Loucy (cell line): ENCODE data around the gene MYL3.

ENCODE experiments used
- H2AFZ ChIP-seq: fragments of 200-600 bp; sonication (generic); 2 replicates; pipeline ENCODE4 v1.6.0; 2016; ENCODE audit warnings: antibody characterized with exemption, mild to moderate bottlenecking, low read length, moderate library complexity
- H3F3A ChIP-seq: fragments of 200-600 bp; 2 replicates; pipeline ENCODE4 v1.6.0; 2016; ENCODE audit warnings: antibody characterized with exemption, low read depth, mild to moderate bottlenecking
- H3K27me3 ChIP-seq: fragments of 200-600 bp; sonication (generic); 2 replicates; pipeline ENCODE4 v1.6.1; 2014; ENCODE audit warnings: low read length, mild to moderate bottlenecking; ENCODE audit not compliant: insufficient read depth, poor library complexity, severe bottlenecking
- H3K36me3 ChIP-seq: fragments of 200-600 bp; sonication (generic); 2 replicates; pipeline ENCODE4 v1.6.1; 2016; ENCODE audit warnings: low read length; ENCODE audit not compliant: insufficient read depth
- H3K4me1 ChIP-seq: fragments of 200-600 bp; sonication (generic); 2 replicates; pipeline ENCODE4 v1.5.1; 2014; ENCODE audit warnings: low read length, mild to moderate bottlenecking; ENCODE audit not compliant: insufficient read depth, poor library complexity, severe bottlenecking
- H3K4me2 ChIP-seq: fragments of 200-600 bp; sonication (generic); 2 replicates; pipeline ENCODE4 v1.6.0; 2014; ENCODE audit warnings: antibody characterized with exemption, low read length, low read depth, mild to moderate bottlenecking; ENCODE audit not compliant: poor library complexity, severe bottlenecking
- H3K4me3 ChIP-seq: fragments of 200-600 bp; sonication (generic); 2 replicates; pipeline ENCODE4 v1.5.1; 2014; ENCODE audit warnings: low read length, mild to moderate bottlenecking, mixed read lengths; ENCODE audit not compliant: poor library complexity, severe bottlenecking
- H3K79me2 ChIP-seq: fragments of 200-600 bp; sonication (generic); 2 replicates; pipeline ENCODE4 v1.6.1; 2014; ENCODE audit warnings: low read length; ENCODE audit not compliant: insufficient read depth
- H3K9ac ChIP-seq: fragments of 200-600 bp; sonication (generic); 2 replicates; pipeline ENCODE4 v1.6.0; 2014; ENCODE audit warnings: mild to moderate bottlenecking, low read depth, low read length, moderate library complexity; ENCODE audit not compliant: poor library complexity, severe bottlenecking
- H3K9me2 ChIP-seq: fragments of 200-600 bp; sonication (generic); replicated peaks from 2 replicates; pipeline ENCODE4 v1.6.1; 2016; ENCODE audit warnings: low read depth, low read length, mixed read lengths
- H3K9me3 ChIP-seq: fragments of 200-600 bp; sonication (generic); 2 replicates; pipeline ENCODE4 v1.6.1; 2014; ENCODE audit warnings: mild to moderate bottlenecking, antibody characterized with exemption, low read length, low read depth; ENCODE audit not compliant: insufficient read depth
- H4K20me1 ChIP-seq: fragments of 200-600 bp; sonication (generic); 2 replicates; pipeline ENCODE4 v1.6.0; 2014; ENCODE audit warnings: antibody characterized with exemption, low read length, mild to moderate bottlenecking; ENCODE audit not compliant: insufficient read depth, poor library complexity, severe bottlenecking
- EZH2phosphoT487 ChIP-seq: fragments of 200-600 bp; IDR thresholded peaks from 2 replicates; pipeline ENCODE4 v1.6.1; 2018; ENCODE audit warnings: antibody characterized with exemption, mild to moderate bottlenecking, moderate library complexity, borderline replicate concordance
- TF ChIP-seq, protein P1 (sequence below): fragments of 200-600 bp; sonication (generic); conservative IDR thresholded peaks from 2 replicates; pipeline ENCODE4 v1.5.1; 2014; ENCODE audit warnings: mild to moderate bottlenecking, antibody characterized with exemption, low read length

MYL3 gene

DNA sequence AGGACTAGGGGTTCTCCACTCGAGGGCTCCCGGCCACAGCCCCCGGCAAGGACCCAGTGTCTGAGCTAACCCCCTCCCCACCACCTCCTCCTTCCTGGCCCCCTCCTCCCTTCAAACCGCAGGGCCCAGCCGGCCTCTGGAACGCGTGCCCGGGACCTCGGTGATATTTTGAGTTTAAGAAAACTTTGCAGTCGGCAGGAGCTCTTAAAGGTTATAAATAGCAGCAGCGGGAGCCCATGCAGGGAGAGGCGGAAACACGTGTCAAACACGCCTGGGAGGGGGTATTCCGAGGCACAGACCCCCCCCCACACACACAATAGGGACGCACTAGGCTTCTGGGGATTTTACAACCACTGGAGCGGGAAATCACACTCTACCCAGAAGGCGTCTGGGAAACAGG lies 11.2 kb upstream of the MYL3 start:
- TF ChIP-seq, protein P1, sequence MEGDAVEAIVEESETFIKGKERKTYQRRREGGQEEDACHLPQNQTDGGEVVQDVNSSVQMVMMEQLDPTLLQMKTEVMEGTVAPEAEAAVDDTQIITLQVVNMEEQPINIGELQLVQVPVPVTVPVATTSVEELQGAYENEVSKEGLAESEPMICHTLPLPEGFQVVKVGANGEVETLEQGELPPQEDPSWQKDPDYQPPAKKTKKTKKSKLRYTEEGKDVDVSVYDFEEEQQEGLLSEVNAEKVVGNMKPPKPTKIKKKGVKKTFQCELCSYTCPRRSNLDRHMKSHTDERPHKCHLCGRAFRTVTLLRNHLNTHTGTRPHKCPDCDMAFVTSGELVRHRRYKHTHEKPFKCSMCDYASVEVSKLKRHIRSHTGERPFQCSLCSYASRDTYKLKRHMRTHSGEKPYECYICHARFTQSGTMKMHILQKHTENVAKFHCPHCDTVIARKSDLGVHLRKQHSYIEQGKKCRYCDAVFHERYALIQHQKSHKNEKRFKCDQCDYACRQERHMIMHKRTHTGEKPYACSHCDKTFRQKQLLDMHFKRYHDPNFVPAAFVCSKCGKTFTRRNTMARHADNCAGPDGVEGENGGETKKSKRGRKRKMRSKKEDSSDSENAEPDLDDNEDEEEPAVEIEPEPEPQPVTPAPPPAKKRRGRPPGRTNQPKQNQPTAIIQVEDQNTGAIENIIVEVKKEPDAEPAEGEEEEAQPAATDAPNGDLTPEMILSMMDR: no peak
- TF ChIP-seq EZH2phosphoT487: no peak
- no peak overlapping the region for H2AFZ ChIP-seq
- H3K9me2 ChIP-seq: no peaks in the 10 kb centered on the region
- no peaks in the 10 kb centered on the region for H3K4me1 ChIP-seq
- no peak overlapping the region for H3K4me2 ChIP-seq
- H3K9ac ChIP-seq: no peak overlapping the region
- no peaks in the 10 kb centered on the region for H3K79me2 ChIP-seq
- H4K20me1 ChIP-seq: no peaks in the 10 kb centered on the region
- no peak overlapping the region for H3K4me3 ChIP-seq
- no peaks in the 10 kb centered on the region for H3K27me3 ChIP-seq
- no peaks in the 10 kb centered on the region for H3K9me3 ChIP-seq
- no peaks in the 10 kb centered on the region for H3K36me3 ChIP-seq
- H3F3A ChIP-seq: no peaks in the 10 kb centered on the region

DNA sequence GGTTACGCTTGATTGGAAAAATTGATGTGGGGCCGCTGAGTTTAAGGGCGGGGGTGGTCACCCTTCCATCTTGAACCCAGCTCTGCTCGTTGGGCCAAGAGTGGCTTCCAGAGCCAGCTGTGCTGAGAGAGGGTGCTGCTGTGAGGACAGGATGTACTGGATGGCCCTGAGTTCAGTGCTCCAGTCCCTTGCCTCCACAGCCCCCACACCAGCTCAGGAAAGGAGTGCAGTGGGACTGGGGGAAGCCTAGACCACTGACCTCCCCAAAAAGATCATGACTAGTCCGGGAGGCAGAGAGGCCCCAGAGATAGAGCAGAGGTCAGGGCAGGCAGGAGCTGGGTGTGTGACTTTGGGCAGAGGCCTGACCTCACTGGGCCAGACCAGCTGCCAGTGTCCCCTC lies 10.3 kb upstream of the MYL3 start:
- Histone ChIP-seq H3K36me3 (no peaks in the 10 kb centered on the region), H3K4me2 (no peak overlapping the region), H3K4me1 (no peaks in the 10 kb centered on the region), H3K79me2 (no peaks in the 10 kb centered on the region), H3K9ac (no peak overlapping the region), H4K20me1 (no peaks in the 10 kb centered on the region), H3K9me3 (no peaks in the 10 kb centered on the region), H3K4me3 (no peak overlapping the region), H3K27me3 (no peaks in the 10 kb centered on the region), H3K9me2 (no peaks in the 10 kb centered on the region), H3F3A (no peaks in the 10 kb centered on the region), H2AFZ (no peak overlapping the region)
- no peak for TF ChIP-seq EZH2phosphoT487
- TF ChIP-seq, protein P1: no peak

DNA sequence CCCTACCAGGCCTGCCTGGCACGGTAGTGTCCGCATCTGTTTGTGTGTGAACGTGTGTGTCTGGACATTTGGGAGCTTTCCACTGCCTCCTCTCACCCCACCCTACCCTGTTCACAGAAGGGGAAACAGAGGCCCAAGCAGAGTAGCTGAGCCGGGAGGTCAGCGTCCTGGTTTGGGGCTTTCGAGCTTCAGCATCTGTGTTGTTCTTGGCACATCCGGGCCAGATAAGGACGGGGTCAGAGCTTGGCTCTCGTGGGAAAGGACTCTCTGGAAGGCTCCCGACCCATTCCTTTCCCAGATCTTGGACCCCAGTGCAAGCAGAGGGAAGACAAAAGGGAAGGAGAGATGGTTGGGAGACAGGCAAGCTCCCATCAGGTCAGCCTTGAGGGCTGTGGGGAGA lies 8.0 kb upstream of the MYL3 start:
- Histone ChIP-seq H3K27me3 (no peaks in the 10 kb centered on the region), H4K20me1 (no peaks in the 10 kb centered on the region), H3K4me2 (no peak overlapping the region), H3K9me2 (no peaks in the 10 kb centered on the region), H3K4me3 (no peak overlapping the region), H3K9ac (no peak overlapping the region), H3K36me3 (no peaks in the 10 kb centered on the region), H3K4me1 (no peaks in the 10 kb centered on the region), H2AFZ (no peak overlapping the region), H3F3A (no peaks in the 10 kb centered on the region), H3K79me2 (no peaks in the 10 kb centered on the region), H3K9me3 (no peaks in the 10 kb centered on the region)
- TF ChIP-seq, protein P1: no peak
- TF ChIP-seq EZH2phosphoT487: no peak
